SKM-1 (cell line): ENCODE measurements around the gene UBE2D4.
"Not testable (repeated sequence)": the region's sequence is repeated elsewhere in the genome, so short reads cannot be mapped to it uniquely, and the experiment has no call there.

Source experiments
- DNase-seq: peaks from one replicate; lab custom pipeline; 2025; ENCODE audit not compliant: unreplicated experiment; lab: John Stamatoyannopoulos, UW

UBE2D4 gene

GRCh38 chr7:43925984-43926797 lies at the start of gene UBE2D4:
TSS of gene UBE2D4 (plus strand) at chr7:43926436. CDS start at chr7:43926533, 97 bp downstream.
- peak; percentile 75 for DNase-seq

- no peak for DNase-seq
These were observed 49.1 kb upstream of the UBE2D4 start for GRCh38 chr7:43876976-43877745.

GRCh38 chr7:43877968-43878864 lies 48.0 kb upstream of the UBE2D4 start:
- no peak for DNase-seq

GRCh38 chr7:43878867-43879266 lies 47.4 kb upstream of the UBE2D4 start:
- no peak for DNase-seq

- DNase-seq: no peak
These were observed 46.8 kb upstream of the UBE2D4 start for GRCh38 chr7:43879477-43879876.

GRCh38 chr7:43880596-43880995 lies 45.6 kb upstream of the UBE2D4 start:
- DNase-seq: no peak

GRCh38 chr7:43884209-43884608 lies 42.0 kb upstream of the UBE2D4 start:
- no peak for DNase-seq

GRCh38 chr7:43884617-43885016 lies 41.6 kb upstream of the UBE2D4 start:
- no peak for DNase-seq

- DNase-seq: no peak
These were observed 37.0 kb upstream of the UBE2D4 start for GRCh38 chr7:43888993-43889945.

GRCh38 chr7:43890468-43890867 lies 35.8 kb upstream of the UBE2D4 start:
- no peak for DNase-seq

GRCh38 chr7:43891069-43891955 lies 34.9 kb upstream of the UBE2D4 start:
- DNase-seq: no peak

GRCh38 chr7:43895847-43896415 lies 30.3 kb upstream of the UBE2D4 start:
- no peak for DNase-seq

- not testable (repeated sequence) for DNase-seq
These were observed 27.7 kb upstream of the UBE2D4 start for GRCh38 chr7:43898571-43898970.

GRCh38 chr7:43902542-43903054 lies 23.6 kb upstream of the UBE2D4 start:
- no peak for DNase-seq

GRCh38 chr7:43904533-43905208 lies 21.6 kb upstream of the UBE2D4 start:
- DNase-seq: no peak

GRCh38 chr7:43905209-43905946 lies 20.9 kb upstream of the UBE2D4 start:
- no peak for DNase-seq

- DNase-seq: no peak
These were observed 20.3 kb upstream of the UBE2D4 start for GRCh38 chr7:43905956-43906330.
